A549 treated with CpdA at 1 μM for 4 hours (cell line): Measurements from ENCODE around the gene MAD1L1. TPM values are rescaled to one million over a fixed set of nuclear protein-coding genes. Genes with fewer than 3 reads are reported as not detected.

Experiments
- total RNA-seq: library from RNA; stranded (reverse); fragments of 200-300 nt; extraction: Qiagen RNA extraction; gene quantifications from 5 replicates; pipeline ENCODE4 v1.2.3, GENCODE V29; 2022; ENCODE audit warnings: low read depth

MAD1L1 gene
- 17.5 to 27.1 TPM (median 21.8 TPM) in 5 replicates for total RNA-seq

GRCh38 chr7:2232766-2233520 lies at the start of gene MAD1L1:
TSS of gene MAD1L1 (minus strand) at chr7:2232945. CDS start at chr7:2230133, 2,812 bp downstream.

GRCh38 chr7:2241580-2242540 lies 9.1 kb upstream of the MAD1L1 start, which contains the start of the genes MRM2 and NUDT1:
TSS of gene MRM2 (minus strand) at chr7:2242205. CDS start at chr7:2242169, 36 bp downstream.
TSS of gene NUDT1 (plus strand) at chr7:2242226. CDS start at chr7:2244575, 2,349 bp downstream.

Other genes with a start within 250 kb of the MAD1L1 start
- 49.0 to 54.7 TPM (median 52.9 TPM) in 5 replicates for gene MRM2, start 9.3 kb upstream of the MAD1L1 start, total RNA-seq
- gene NUDT1, start 9.3 kb upstream of the MAD1L1 start, total RNA-seq = 89.6 to 111 TPM (median 102 TPM) in 5 replicates
- gene SNX8, start 81.5 kb upstream of the MAD1L1 start, total RNA-seq = 41.3 to 73.4 TPM (median 55.2 TPM) in 5 replicates
- gene EIF3B, start 121.9 kb upstream of the MAD1L1 start, total RNA-seq = 227 to 270 TPM (median 234 TPM) in 5 replicates
- 7.8 to 16.3 TPM (median 13.6 TPM) in 5 replicates for gene CHST12, start 170.7 kb upstream of the MAD1L1 start, total RNA-seq
- not detected in 5 replicates for gene GRIFIN, start 243.5 kb upstream of the MAD1L1 start, total RNA-seq